Right renal pelvis (tissue), 4 donors: Measurements from ENCODE around the gene LPCAT1. TPM values are rescaled to one million over a fixed set of nuclear protein-coding genes. Genes with fewer than 3 reads are reported as not detected.

ENCODE experiments used
- DNase-seq, 4 donors: peaks; one replicate each; pipeline ENCODE4 v3.0.0-alpha.2; 2013; ENCODE audit warnings: low read depth in 4 of 4, low spot score in 3 of 4, missing footprints in 1 of 4
- polyA plus RNA-seq, 4 donors: library from polyadenylated mRNA; unstranded; fragments of 120-200 nt; gene quantifications; one replicate each; pipeline ENCODE4 v1.2.1, GENCODE V29; 2013; ENCODE audit not compliant: insufficient read length in 4 of 4

Gene LPCAT1
- polyA plus RNA-seq, 4 donors = 40.9 to 49.8 (median 46.1) TPM

GRCh38 chr5:1446602-1447343, 77.0 kb downstream of the LPCAT1 start:
- no peak for DNase-seq

GRCh38 chr5:1445689-1446601, 77.8 kb downstream of the LPCAT1 start:
- no peak for DNase-seq

GRCh38 chr5:1445313-1445688, 78.5 kb downstream of the LPCAT1 start, which contains the start of gene SLC6A3:
Gene SLC6A3, minus strand, starts transcription at chr5:1445440. Its CDS starts 2,243 bp downstream, at chr5:1443197.
- DNase-seq = peak in 3 of 4 donors; percentile 23 to 43 (median 38)

- DNase-seq = no peak
These were observed 79.2 kb downstream of the LPCAT1 start for GRCh38 chr5:1444361-1445189.

GRCh38 chr5:1443991-1444360, 79.8 kb downstream of the LPCAT1 start:
- DNase-seq = no peak

GRCh38 chr5:1443171-1443570, 80.6 kb downstream of the LPCAT1 start:
- no peak for DNase-seq

GRCh38 chr5:1442222-1443145, 81.3 kb downstream of the LPCAT1 start:
- no peak for DNase-seq

- no peak for DNase-seq
These were observed 82.4 kb downstream of the LPCAT1 start for GRCh38 chr5:1441166-1441865.

- DNase-seq = no peak
These were observed 83.7 kb downstream of the LPCAT1 start for GRCh38 chr5:1440098-1440493.

- DNase-seq = no peak
These were observed 84.2 kb downstream of the LPCAT1 start for GRCh38 chr5:1439388-1440097.

- DNase-seq = no peak
These were observed 84.9 kb downstream of the LPCAT1 start for GRCh38 chr5:1438871-1439270.

- no peak for DNase-seq
These were observed 85.7 kb downstream of the LPCAT1 start for GRCh38 chr5:1437876-1438559.

GRCh38 chr5:1437226-1437829, 86.4 kb downstream of the LPCAT1 start:
- DNase-seq = no peak

GRCh38 chr5:1436681-1437080, 87.1 kb downstream of the LPCAT1 start:
- no peak for DNase-seq

GRCh38 chr5:1436036-1436435, 87.7 kb downstream of the LPCAT1 start:
- no peak for DNase-seq

GRCh38 chr5:1435369-1435768, 88.4 kb downstream of the LPCAT1 start:
- no peak for DNase-seq

- DNase-seq = no peak
These were observed 91.5 kb downstream of the LPCAT1 start for GRCh38 chr5:1432296-1432695.

GRCh38 chr5:1431896-1432295, 91.9 kb downstream of the LPCAT1 start:
- DNase-seq = no peak
